ENCODE measurements around the gene PDE8A. TPM values are rescaled to one million over a fixed set of nuclear protein-coding genes. Genes with fewer than 3 reads are reported as not detected.

The PDE8A gene
- total and polyA plus RNA-seq, 2 of the 13 experiments (the other 11 are each of a cell fraction or from before 2014, with no cell fraction given), result 26.3 to 48.5 TPM

DNA sequence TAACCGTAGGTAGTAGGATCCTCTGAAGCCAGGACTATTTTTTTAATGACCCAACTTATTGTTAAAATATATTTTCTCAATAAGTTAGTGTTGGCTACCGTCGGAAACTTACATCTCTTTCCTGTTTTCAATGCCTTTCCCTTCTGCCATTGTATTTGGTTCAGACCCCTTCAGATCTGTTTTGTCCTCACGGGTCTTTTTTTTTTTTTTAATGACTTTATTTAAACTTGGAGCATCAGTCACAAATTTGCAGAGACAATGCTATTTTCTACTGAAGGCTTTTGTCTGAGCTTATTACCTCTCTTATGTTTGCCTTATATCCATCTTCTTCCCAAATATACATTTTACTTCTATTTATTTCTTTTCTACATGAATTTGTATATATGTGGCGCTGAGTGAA lies 47.6 kb downstream of the PDE8A start:
- Histone ChIP-seq H3K4me3 (replicated peaks in 1 of 3; ENCODE audit: insufficient read depth in 1 of 3, low read depth in 2 of 3, low read length in 3 of 3) (no peak overlapping the region), H3K4me2 (ENCODE audit: low read depth, low read length) (no peak overlapping the region), H3K36me3 (replicated peaks in 1 of 2; ENCODE audit: control insufficient read depth in 1 of 2, insufficient read depth in 2 of 2, low read length in 2 of 2) (no peaks in the 10 kb centered on the region), H3K27ac (ENCODE audit: extremely low read length, insufficient read depth, low read length) (peak overlapping the region; percentile 68), H3K9ac (ENCODE audit: insufficient read depth, low read depth, low read length) (no peak overlapping the region), H3K79me2 (ENCODE audit: insufficient read depth, low read length) (peaks cover 98% of the 10 kb centered on the region), H3K27me3 (ENCODE audit: control insufficient read depth in 1 of 2, insufficient read depth in 2 of 2, low read length in 2 of 2) (no peaks in the 10 kb centered on the region), H2AFZ (ENCODE audit: low read length) (no peak overlapping the region), H3K9me3 (ENCODE audit: low read length) (no peaks in the 10 kb centered on the region), H4K20me1 (ENCODE audit: insufficient read depth, low read length) (no peaks in the 10 kb centered on the region), H3K4me1 (ENCODE audit: insufficient read depth, low read length) (peaks cover 97% of the 10 kb centered on the region)
- POLR2A ChIA-PET, result no interaction called here
- no peak for FAIRE-seq
- DNase-seq (ENCODE audit: low spot score), result no peak
- BruUV-seq (replicated peaks), result no TSS peak
- intact Hi-C loops (cut with micrococcal nuclease; ENCODE audit: unreplicated experiment) (no loop called here), in situ Hi-C loops (cut with HindIII; ENCODE audit: extremely low pct_ligation_motif_present, low pct_unique_long_range_greater_than_20kb) (no loop called here)
- WGBS (ENCODE audit: low lambda C conversion rate), result 94% methylated on average over 5 of the region's 5 CpGs
- CTCF ChIA-PET (ENCODE audit: low intra/inter-chr PET ratio, low total read pairs), result no interaction called here
- no peak for ATAC-seq
- TF ChIP-seq CAMTA2 (CRISPR knock-in tag; IDR thresholded peaks at IDR 0.05; ENCODE audit: borderline replicate concordance) (no peak), ZNF780A (CRISPR knock-in tag; IDR thresholded peaks at IDR 0.05) (no peak), ZNF749 (CRISPR knock-in tag; IDR thresholded peaks at IDR 0.05; ENCODE audit: borderline replicate concordance) (no peak), ZNF672 (CRISPR knock-in tag; IDR thresholded peaks at IDR 0.05) (no peak), ZNF768 (CRISPR knock-in tag; IDR thresholded peaks at IDR 0.05) (no peak), HOXA9 (CRISPR knock-in tag; IDR thresholded peaks at IDR 0.05; ENCODE audit: borderline replicate concordance) (no peak), SSRP1 (CRISPR knock-in tag; IDR thresholded peaks at IDR 0.05) (no peak), FLYWCH1 (CRISPR knock-in tag; IDR thresholded peaks at IDR 0.05) (no peak), REL (CRISPR knock-in tag; conservative IDR thresholded peaks at IDR 0.05) (no peak), SALL1 (CRISPR knock-in tag; IDR thresholded peaks at IDR 0.05) (no peak)
- TF ChIP-seq, protein P1, sequence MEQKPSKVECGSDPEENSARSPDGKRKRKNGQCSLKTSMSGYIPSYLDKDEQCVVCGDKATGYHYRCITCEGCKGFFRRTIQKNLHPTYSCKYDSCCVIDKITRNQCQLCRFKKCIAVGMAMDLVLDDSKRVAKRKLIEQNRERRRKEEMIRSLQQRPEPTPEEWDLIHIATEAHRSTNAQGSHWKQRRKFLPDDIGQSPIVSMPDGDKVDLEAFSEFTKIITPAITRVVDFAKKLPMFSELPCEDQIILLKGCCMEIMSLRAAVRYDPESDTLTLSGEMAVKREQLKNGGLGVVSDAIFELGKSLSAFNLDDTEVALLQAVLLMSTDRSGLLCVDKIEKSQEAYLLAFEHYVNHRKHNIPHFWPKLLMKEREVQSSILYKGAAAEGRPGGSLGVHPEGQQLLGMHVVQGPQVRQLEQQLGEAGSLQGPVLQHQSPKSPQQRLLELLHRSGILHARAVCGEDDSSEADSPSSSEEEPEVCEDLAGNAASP (CRISPR knock-in tag; IDR thresholded peaks at IDR 0.05; ENCODE audit: borderline replicate concordance), result no peak
- TF ChIP-seq, protein P2, sequence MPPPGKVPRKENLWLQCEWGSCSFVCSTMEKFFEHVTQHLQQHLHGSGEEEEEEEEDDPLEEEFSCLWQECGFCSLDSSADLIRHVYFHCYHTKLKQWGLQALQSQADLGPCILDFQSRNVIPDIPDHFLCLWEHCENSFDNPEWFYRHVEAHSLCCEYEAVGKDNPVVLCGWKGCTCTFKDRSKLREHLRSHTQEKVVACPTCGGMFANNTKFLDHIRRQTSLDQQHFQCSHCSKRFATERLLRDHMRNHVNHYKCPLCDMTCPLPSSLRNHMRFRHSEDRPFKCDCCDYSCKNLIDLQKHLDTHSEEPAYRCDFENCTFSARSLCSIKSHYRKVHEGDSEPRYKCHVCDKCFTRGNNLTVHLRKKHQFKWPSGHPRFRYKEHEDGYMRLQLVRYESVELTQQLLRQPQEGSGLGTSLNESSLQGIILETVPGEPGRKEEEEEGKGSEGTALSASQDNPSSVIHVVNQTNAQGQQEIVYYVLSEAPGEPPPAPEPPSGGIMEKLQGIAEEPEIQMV (CRISPR knock-in tag; IDR thresholded peaks at IDR 0.05; ENCODE audit: low read depth), result no peak
- TF ChIP-seq, protein P3, sequence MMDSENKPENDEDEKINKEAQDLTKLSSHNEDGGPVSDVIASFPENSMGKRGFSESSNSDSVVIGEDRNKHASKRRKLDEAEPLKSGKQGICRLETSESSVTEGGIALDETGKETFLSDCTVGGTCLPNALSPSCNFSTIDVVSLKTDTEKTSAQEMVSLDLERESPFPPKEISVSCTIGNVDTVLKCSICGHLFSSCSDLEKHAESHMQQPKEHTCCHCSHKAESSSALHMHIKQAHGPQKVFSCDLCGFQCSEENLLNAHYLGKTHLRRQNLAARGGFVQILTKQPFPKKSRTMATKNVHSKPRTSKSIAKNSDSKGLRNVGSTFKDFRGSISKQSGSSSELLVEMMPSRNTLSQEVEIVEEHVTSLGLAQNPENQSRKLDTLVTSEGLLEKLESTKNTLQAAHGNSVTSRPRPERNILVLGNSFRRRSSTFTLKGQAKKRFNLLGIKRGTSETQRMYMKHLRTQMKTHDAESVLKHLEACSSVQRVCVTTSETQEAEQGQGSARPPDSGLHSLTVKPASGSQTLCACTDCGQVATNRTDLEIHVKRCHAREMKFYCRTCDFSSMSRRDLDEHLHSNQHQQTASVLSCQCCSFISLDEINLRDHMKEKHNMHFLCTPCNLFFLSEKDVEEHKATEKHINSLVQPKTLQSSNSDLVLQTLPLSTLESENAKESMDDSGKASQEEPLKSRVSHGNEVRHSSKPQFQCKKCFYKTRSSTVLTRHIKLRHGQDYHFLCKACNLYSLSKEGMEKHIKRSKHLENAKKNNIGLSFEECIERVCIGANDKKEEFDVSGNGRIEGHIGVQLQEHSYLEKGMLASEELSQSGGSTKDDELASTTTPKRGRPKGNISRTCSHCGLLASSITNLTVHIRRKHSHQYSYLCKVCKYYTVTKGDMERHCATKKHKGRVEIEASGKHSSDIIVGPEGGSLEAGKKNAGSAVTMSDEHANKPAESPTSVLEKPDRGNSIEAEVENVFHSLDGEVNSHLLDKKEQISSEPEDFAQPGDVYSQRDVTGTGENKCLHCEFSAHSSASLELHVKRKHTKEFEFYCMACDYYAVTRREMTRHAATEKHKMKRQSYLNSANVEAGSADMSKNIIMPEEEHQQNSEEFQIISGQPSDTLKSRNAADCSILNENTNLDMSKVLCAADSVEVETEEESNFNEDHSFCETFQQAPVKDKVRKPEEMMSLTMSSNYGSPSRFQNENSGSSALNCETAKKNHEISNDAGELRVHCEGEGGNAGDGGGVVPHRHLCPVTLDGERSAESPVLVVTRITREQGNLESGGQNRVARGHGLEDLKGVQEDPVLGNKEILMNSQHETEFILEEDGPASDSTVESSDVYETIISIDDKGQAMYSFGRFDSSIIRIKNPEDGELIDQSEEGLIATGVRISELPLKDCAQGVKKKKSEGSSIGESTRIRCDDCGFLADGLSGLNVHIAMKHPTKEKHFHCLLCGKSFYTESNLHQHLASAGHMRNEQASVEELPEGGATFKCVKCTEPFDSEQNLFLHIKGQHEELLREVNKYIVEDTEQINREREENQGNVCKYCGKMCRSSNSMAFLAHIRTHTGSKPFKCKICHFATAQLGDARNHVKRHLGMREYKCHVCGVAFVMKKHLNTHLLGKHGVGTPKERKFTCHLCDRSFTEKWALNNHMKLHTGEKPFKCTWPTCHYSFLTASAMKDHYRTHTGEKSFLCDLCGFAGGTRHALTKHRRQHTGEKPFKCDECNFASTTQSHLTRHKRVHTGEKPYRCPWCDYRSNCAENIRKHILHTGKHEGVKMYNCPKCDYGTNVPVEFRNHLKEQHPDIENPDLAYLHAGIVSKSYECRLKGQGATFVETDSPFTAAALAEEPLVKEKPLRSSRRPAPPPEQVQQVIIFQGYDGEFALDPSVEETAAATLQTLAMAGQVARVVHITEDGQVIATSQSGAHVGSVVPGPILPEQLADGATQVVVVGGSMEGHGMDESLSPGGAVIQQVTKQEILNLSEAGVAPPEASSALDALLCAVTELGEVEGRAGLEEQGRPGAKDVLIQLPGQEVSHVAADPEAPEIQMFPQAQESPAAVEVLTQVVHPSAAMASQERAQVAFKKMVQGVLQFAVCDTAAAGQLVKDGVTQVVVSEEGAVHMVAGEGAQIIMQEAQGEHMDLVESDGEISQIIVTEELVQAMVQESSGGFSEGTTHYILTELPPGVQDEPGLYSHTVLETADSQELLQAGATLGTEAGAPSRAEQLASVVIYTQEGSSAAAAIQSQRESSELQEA (CRISPR knock-in tag; IDR thresholded peaks at IDR 0.05; ENCODE audit: not compliant biosample characterization), result no peak
- TF ChIP-seq, protein P4, sequence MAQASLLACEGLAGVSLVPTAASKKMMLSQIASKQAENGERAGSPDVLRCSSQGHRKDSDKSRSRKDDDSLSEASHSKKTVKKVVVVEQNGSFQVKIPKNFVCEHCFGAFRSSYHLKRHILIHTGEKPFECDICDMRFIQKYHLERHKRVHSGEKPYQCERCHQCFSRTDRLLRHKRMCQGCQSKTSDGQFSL (CRISPR knock-in tag; IDR thresholded peaks at IDR 0.05), result no peak
